Left lung (tissue), 10 donors: ENCODE data around the gene STK10. TPM values are rescaled to one million over a fixed set of nuclear protein-coding genes. Genes with fewer than 3 reads are reported as not detected.

Source experiments
- ATAC-seq: fragments of 200-7000 bp; cut with Tn5 transposase; one replicate; pipeline ENCODE4 v1.9.1; 2020; ENCODE audit warnings: moderate library complexity
- DNase-seq, 4 donors: peaks; one replicate each; pipeline ENCODE4 v3.0.0-alpha.2; 2013 to 2020
- H3K27ac ChIP-seq, 2 donors: fragments of 200-600 bp; sonication (generic) in 1 of 2; one replicate each; pipeline versions ENCODE4 v1.5.0 to v1.8.0; 2020 to 2021
- H3K27me3 ChIP-seq, 2 donors: fragments of 200-600 bp; sonication (generic) in 1 of 2; one replicate each; pipeline versions ENCODE4 v1.5.0 to v1.8.0; 2020 to 2021
- H3K36me3 ChIP-seq, 2 donors: fragments of 200-600 bp; sonication (generic) in 1 of 2; one replicate each; pipeline versions ENCODE4 v1.5.0 to v1.8.0; 2020 to 2021
- H3K4me1 ChIP-seq, 2 donors: fragments of 200-600 bp; one replicate each; pipeline ENCODE4 v1.8.0; 2021
- H3K4me3 ChIP-seq, 2 donors: fragments of 200-600 bp; sonication (generic) in 1 of 2; one replicate each; pipeline versions ENCODE4 v1.5.0 to v1.8.0; 2020 to 2021; ENCODE audit warnings: mild to moderate bottlenecking in 1 of 2
- H3K9me3 ChIP-seq, 2 donors: fragments of 200-600 bp; sonication (generic) in 1 of 2; one replicate each; pipeline versions ENCODE4 v1.5.0 to v1.8.0; 2020 to 2021
- intact Hi-C, 2 donors: fragments of 100-400 bp; cut with DNase I; formaldehyde crosslinking; loops; one replicate each; pipeline versions ENCODE4 v1.11.2 to v1.14.2; 2022
- polyA plus RNA-seq, 6 donors: library from polyadenylated mRNA; unstranded; fragments of 120-200 nt; gene quantifications; one replicate each; pipeline ENCODE4 v1.2.1, GENCODE V29; 2013; ENCODE audit not compliant: insufficient read length in 6 of 6
- total RNA-seq, 2 donors: library from RNA; stranded (reverse); fragmentation: NEBNext Ultra II Directional; extraction: Animal tissue kit (Norgen Biotek cat#: 25700); gene quantifications; one replicate each; pipeline ENCODE4 v1.2.1, GENCODE V29; 2021
- TF ChIP-seq, protein P1 (sequence below), 2 donors: fragments of 200-600 bp; sonication (generic) in 1 of 2; IDR thresholded peaks; one replicate each; pipeline versions ENCODE4 v1.5.0 to v1.8.0; 2021; ENCODE audit warnings: antibody characterized with exemption in 2 of 2
- donor health status: DM: no; HTN: yes; CAD: no.
- donor health status: DM: no; HTN: no; CAD: no.

STK10 gene
- total and polyA plus RNA-seq, 8 donors = 18.6 to 83.2 (median 21.9) TPM

DNA sequence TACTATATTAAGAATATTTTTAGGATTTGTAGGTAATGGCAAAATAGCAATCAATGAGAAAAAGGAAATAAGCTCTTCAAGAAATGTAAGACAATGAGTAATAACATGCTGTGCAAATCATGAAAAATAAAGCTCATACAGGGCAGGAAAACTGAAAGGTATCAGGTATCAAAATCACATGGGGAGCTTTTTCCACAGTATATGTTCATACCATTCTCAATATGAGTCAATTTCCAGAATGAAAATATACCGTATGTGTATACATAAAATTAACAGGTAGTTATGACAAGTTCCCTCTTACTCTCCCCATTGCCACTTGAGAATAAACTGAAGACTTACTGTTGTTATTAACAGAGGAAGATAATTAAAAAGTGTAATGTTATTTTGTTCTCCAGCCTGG lies 41.9 kb upstream of the STK10 start:
- ATAC-seq = no peak

DNA sequence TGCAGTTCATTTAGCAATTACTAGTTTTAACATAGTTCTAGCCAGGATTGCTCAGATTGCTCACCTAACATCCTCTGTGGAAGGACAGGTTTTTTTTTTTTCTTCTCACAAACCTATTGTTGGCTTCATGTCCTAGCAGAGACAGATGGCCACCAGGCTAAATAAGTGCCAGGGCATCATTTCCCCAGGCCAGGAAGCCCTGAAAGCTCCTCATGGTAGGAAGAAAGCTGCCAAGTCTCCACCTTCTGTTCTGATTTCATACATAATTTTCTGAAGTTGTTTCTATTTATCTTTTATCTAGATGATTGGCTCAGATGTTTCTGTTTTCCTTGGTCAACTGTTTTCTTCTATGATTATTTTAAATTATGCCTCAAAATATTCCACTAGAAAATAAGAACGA lies 37.0 kb upstream of the STK10 start:
- H3K4me1 ChIP-seq = no peaks in the 10 kb centered on the region
- TF ChIP-seq, protein P1, sequence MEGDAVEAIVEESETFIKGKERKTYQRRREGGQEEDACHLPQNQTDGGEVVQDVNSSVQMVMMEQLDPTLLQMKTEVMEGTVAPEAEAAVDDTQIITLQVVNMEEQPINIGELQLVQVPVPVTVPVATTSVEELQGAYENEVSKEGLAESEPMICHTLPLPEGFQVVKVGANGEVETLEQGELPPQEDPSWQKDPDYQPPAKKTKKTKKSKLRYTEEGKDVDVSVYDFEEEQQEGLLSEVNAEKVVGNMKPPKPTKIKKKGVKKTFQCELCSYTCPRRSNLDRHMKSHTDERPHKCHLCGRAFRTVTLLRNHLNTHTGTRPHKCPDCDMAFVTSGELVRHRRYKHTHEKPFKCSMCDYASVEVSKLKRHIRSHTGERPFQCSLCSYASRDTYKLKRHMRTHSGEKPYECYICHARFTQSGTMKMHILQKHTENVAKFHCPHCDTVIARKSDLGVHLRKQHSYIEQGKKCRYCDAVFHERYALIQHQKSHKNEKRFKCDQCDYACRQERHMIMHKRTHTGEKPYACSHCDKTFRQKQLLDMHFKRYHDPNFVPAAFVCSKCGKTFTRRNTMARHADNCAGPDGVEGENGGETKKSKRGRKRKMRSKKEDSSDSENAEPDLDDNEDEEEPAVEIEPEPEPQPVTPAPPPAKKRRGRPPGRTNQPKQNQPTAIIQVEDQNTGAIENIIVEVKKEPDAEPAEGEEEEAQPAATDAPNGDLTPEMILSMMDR (IDR thresholded peaks at IDR 0.05) = no peak
- H3K36me3 ChIP-seq = peaks cover 0 to 13% of the 10 kb centered on the region in 2 donors
- DNase-seq = no peak
- intact Hi-C loops = no loop called here
- H3K27me3 ChIP-seq = no peaks in the 10 kb centered on the region
- no peaks in the 10 kb centered on the region for H3K9me3 ChIP-seq
- no peak for ATAC-seq
- H3K4me3 ChIP-seq = no peak overlapping the region
- H3K27ac ChIP-seq = no peak overlapping the region

More for the DNA sequence above, 41.9 kb upstream of the STK10 start:
- H3K27ac ChIP-seq = no peak overlapping the region
- TF ChIP-seq, protein P1 (IDR thresholded peaks at IDR 0.05) = no peak
- no peaks in the 10 kb centered on the region for H3K9me3 ChIP-seq
- H3K36me3 ChIP-seq = peaks cover 0 to 40% of the 10 kb centered on the region in 2 donors
- intact Hi-C loops = no loop called here
- no peaks in the 10 kb centered on the region for H3K27me3 ChIP-seq
- H3K4me1 ChIP-seq = peaks cover 0 to 1% of the 10 kb centered on the region in 2 donors
- H3K4me3 ChIP-seq = no peak overlapping the region
- DNase-seq = no peak

DNA sequence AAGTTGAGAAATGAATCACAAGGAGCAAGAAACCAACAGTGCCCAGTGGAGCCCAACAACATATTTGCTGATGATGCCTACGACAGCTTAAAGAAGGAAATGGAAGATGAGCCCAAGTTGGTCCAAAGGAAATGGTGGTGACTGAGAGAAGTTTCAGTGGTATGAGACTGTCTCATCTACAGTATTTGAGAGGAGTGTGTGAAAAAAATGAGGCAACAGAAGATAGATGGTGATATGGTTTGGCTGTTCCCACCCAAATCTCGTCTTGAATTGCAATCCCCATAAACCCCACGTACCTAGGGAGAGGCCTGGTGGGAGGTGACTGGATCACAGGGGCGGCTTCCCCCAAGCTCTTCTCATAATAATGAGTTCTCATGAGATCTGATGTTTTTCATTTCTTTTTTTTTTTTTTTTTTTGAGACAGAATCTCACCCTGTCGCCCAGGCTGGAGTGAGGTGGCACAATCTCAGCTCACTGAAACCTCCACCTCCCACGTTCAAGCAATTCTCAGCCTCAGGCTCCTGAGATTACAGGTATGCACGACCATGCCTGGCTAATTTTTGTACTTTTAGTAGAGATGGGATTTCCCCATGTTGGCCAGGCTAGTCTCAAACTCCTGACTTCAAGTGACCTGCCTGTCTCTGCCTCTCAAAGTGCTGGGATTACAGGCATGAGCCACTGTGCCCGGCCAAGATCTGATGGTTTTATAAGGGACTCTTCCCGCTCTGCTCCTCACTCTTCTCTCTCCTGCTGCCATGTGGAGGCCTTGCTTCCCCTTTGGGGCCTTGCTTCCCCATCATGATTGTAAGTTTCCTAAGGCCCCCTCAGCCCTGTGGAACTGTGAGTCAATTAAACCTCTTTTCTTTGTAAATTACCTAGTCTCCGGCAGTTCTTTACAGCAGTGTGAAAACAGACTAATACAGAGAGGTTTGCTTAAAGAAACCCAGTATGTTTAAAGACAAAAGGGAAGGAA lies 36.2 kb upstream of the STK10 start:
- Histone ChIP-seq H3K4me1 (no peaks in the 10 kb centered on the region), H3K36me3 (peaks cover 0 to 13% of the 10 kb centered on the region in 2 donors), H3K9me3 (no peaks in the 10 kb centered on the region), H3K27ac (no peak overlapping the region), H3K4me3 (no peak overlapping the region), H3K27me3 (no peaks in the 10 kb centered on the region)
- intact Hi-C loops = no loop called here
- DNase-seq (no peak), ATAC-seq (no peak)
- TF ChIP-seq, protein P1 (IDR thresholded peaks at IDR 0.05) = no peak

DNA sequence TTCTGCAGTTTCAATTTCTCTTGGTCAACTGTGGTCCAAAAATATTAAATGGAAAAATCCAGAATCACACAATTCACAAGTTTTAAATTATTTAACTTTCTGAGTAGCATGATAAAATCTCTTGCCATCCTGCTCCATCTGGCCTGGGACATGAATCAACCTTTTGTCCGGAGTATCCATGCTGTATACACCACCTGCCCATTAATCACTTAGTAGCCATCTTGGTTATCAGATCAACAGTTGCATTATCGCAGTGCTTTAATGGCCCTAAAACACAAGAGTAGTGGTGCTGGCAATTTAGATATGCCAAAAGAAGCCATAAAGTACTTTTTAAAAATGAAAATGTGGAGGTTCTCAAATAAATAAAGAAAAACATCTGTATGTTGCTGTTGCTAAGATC lies 31.3 kb upstream of the STK10 start:
- TF ChIP-seq, protein P1 (IDR thresholded peaks at IDR 0.05) = no peak
- Histone ChIP-seq H3K4me1 (no peaks in the 10 kb centered on the region), H3K27me3 (no peaks in the 10 kb centered on the region), H3K4me3 (no peak overlapping the region), H3K9me3 (no peaks in the 10 kb centered on the region), H3K27ac (no peak overlapping the region), H3K36me3 (peaks cover 0 to 3% of the 10 kb centered on the region in 2 donors)
- ATAC-seq = no peak
- intact Hi-C loops = no loop called here
- no peak for DNase-seq

DNA sequence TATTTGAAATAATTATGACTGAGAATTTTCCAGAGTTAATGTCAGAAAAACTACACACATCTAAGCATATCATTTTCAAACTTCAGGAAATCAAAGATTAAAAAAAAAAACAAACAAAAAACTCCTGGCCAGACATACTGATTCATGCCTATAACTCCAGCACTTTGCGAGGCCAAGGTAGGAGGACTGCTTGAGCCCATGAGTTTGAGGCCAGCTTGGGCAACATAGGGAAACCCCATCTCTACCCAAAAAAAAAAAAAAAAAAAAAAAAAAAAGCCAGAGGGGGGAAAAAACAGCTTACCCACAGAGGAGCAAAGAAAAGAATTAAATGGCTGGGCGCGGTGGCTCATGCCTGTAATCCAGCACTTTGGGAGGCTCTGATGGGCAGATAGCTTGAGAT lies 28.3 kb upstream of the STK10 start:
- Histone ChIP-seq H3K27ac (no peak overlapping the region), H3K4me1 (no peaks in the 10 kb centered on the region), H3K4me3 (no peak overlapping the region), H3K9me3 (no peaks in the 10 kb centered on the region), H3K36me3 (peaks cover 0 to 7% of the 10 kb centered on the region in 2 donors), H3K27me3 (no peaks in the 10 kb centered on the region)
- TF ChIP-seq, protein P1 (IDR thresholded peaks at IDR 0.05) = no peak
- intact Hi-C loops = no loop called here
- DNase-seq = no peak
- no peak for ATAC-seq
